Tibial nerve (tissue), 4 donors: Measurements from ENCODE around the gene ELAVL1. TPM values are rescaled to one million over a fixed set of nuclear protein-coding genes. Genes with fewer than 3 reads are reported as not detected.
A peak's percentile ranks its signal among the peaks of the same experiment; 100 is the strongest.

ENCODE experiments used
- DNase-seq, 2 donors: peaks; one replicate each; pipeline ENCODE4 v3.0.0-alpha.2; 2019; ENCODE audit warnings: low spot score in 2 of 2
- H3K27ac ChIP-seq, 4 donors: fragments of 200-600 bp; sonication (generic) in 3 of 4; one replicate each; pipeline ENCODE4 v1.5.1; 2017 to 2019; ENCODE audit warnings: mild to moderate bottlenecking in 1 of 4
- H3K27me3 ChIP-seq, 2 donors: fragments of 200-600 bp; sonication (generic) in 1 of 2; one replicate each; pipeline versions ENCODE4 v1.5.1 to v1.6.0; 2017 to 2019
- H3K36me3 ChIP-seq, 3 donors: fragments of 200-600 bp; sonication (generic); one replicate each; pipeline ENCODE4 v1.5.1; 2018 to 2019
- H3K4me1 ChIP-seq, 4 donors: fragments of 200-600 bp; sonication (generic) in 3 of 4; one replicate each; pipeline ENCODE4 v1.5.1; 2017 to 2019
- H3K4me3 ChIP-seq, 4 donors: fragments of 200-600 bp; sonication (generic) in 3 of 4; one replicate each; pipeline ENCODE4 v1.5.1; 2017 to 2019; ENCODE audit warnings: mild to moderate bottlenecking in 1 of 4, moderate library complexity in 1 of 4
- H3K9me3 ChIP-seq, 4 donors: fragments of 200-600 bp; sonication (generic) in 3 of 4; one replicate each; pipeline ENCODE4 v1.5.1; 2017 to 2019
- CTCF ChIP-seq, 5 experiments: fragments of 200-600 bp in 3 of 5; fragments of 450-650 bp in 2 of 5; sonication (generic) in 3 of 5; IDR thresholded peaks; one replicate each; pipeline ENCODE4 v1.5.1; 2016 to 2019; ENCODE audit warnings: antibody characterized with exemption in 5 of 5, mild to moderate bottlenecking in 3 of 5, moderate library complexity in 2 of 5
- EP300 ChIP-seq, 2 donors: sonication (generic); formaldehyde crosslinking; IDR thresholded peaks; one replicate each; pipeline ENCODE4 v1.6.1; 2017; ENCODE audit warnings: antibody characterized with exemption in 2 of 2, mild to moderate bottlenecking in 1 of 2
- POLR2A ChIP-seq, 2 donors: fragments of 450-650 bp; IDR thresholded peaks; one replicate each; pipeline ENCODE4 v1.6.1; 2017; ENCODE audit warnings: antibody characterized with exemption in 2 of 2, mild to moderate bottlenecking in 2 of 2, moderate library complexity in 2 of 2
- WGBS, 2 donors: methylation state at CpG; one replicate each; pipeline ENCODE4 v1.1.5; 2018; 5-methylcytosine and 5-hydroxymethylcytosine counted together
- total RNA-seq, 4 donors: library from RNA; depleted of rRNA; stranded (reverse); fragments of >200 nt; gene quantifications; one replicate each; pipeline ENCODE4 v1.1.0, GENCODE V29; 2016

Gene ELAVL1
- total RNA-seq, 4 donors from 2014 or later: 25.8 to 36.4 (median 27.7) TPM

- no peak for DNase-seq
- WGBS, 2 donors: 5 to 7% methylated on average over 33 of the region's 33 CpGs
- Histone ChIP-seq H3K27me3 (no peaks in the 10 kb centered on the region), H3K9me3 (no peaks in the 10 kb centered on the region), H3K4me1 (peaks cover 0 to 51% (median 6%) of the 10 kb centered on the region in 4 donors), H3K27ac (peak overlapping the region; percentile 95 to 99 (median 98)), H3K36me3 (peaks cover 0 to 33% (median 7%) of the 10 kb centered on the region in 3 donors), H3K4me3 (peak overlapping the region; percentile 69 to 86 (median 84))
- TF ChIP-seq CTCF (IDR thresholded peaks at IDR 0.05) (no peak), EP300 (IDR thresholded peaks at IDR 0.05) (no peak), POLR2A (IDR thresholded peaks at IDR 0.05) (no peak)
Observed at GRCh38 chr19:7942981-7943443, 62.4 kb downstream of the ELAVL1 start.

GRCh38 chr19:7941895-7942596 lies 63.4 kb downstream of the ELAVL1 start:
- TF ChIP-seq CTCF (IDR thresholded peaks at IDR 0.05) (no peak), POLR2A (IDR thresholded peaks at IDR 0.05) (no peak), EP300 (IDR thresholded peaks at IDR 0.05) (no peak)
- H3K4me3 ChIP-seq: peak overlapping the region in 1 of 4 donors; percentile 83
- no peaks in the 10 kb centered on the region for H3K27me3 ChIP-seq
- 87 to 88% methylated on average over 19 of the region's 19 CpGs for WGBS, 2 donors
- H3K27ac ChIP-seq: peak overlapping the region in 1 of 4 donors; percentile 99
- H3K4me1 ChIP-seq: peaks cover 0 to 51% (median 6%) of the 10 kb centered on the region in 4 donors
- no peaks in the 10 kb centered on the region for H3K9me3 ChIP-seq
- H3K36me3 ChIP-seq: peaks cover 0 to 42% (median 13%) of the 10 kb centered on the region in 3 donors
- no peak for DNase-seq

GRCh38 chr19:7940841-7941240 lies 64.6 kb downstream of the ELAVL1 start:
- Histone ChIP-seq H3K36me3 (peaks cover 0 to 54% (median 23%) of the 10 kb centered on the region in 3 donors), H3K9me3 (no peaks in the 10 kb centered on the region), H3K27me3 (no peaks in the 10 kb centered on the region), H3K27ac (no peak overlapping the region), H3K4me3 (no peak overlapping the region), H3K4me1 (peaks cover 0 to 51% (median 6%) of the 10 kb centered on the region in 4 donors)
- whole genome bisulfite sequencing, 2 donors: 91 to 92% methylated on average over 13 of the region's 13 CpGs
- TF ChIP-seq POLR2A (IDR thresholded peaks at IDR 0.05) (no peak), CTCF (IDR thresholded peaks at IDR 0.05) (no peak), EP300 (IDR thresholded peaks at IDR 0.05) (no peak)
- no peak for DNase-seq

- H3K36me3 ChIP-seq: peaks cover 4 to 99% (median 55%) of the 10 kb centered on the region in 3 donors
- no peak for TF ChIP-seq CTCF (IDR thresholded peaks at IDR 0.05)
- TF ChIP-seq POLR2A (IDR thresholded peaks at IDR 0.05): no peak
- no peak for TF ChIP-seq EP300 (IDR thresholded peaks at IDR 0.05)
Observed at GRCh38 chr19:7934766-7935165, 70.7 kb downstream of the ELAVL1 start.

More at GRCh38 chr19:7934766-7935165, 70.7 kb downstream of the ELAVL1 start:
- H3K27ac ChIP-seq: no peak overlapping the region
- no peak overlapping the region for H3K4me3 ChIP-seq
- no peaks in the 10 kb centered on the region for H3K9me3 ChIP-seq
- WGBS, 2 donors: 85 to 88% methylated on average over 21 of the region's 21 CpGs
- no peaks in the 10 kb centered on the region for H3K27me3 ChIP-seq
- peaks cover 0 to 17% (median under 1%) of the 10 kb centered on the region in 4 donors for H3K4me1 ChIP-seq
- no peak for DNase-seq
